ENCODE data around the gene PTPRG.

- TF ChIP-seq CTCF (optimal IDR thresholded peaks at IDR 0.05 in 1 of 3, IDR thresholded peaks at IDR 0.05 in 1 of 3, conservative IDR thresholded peaks at IDR 0.05 in 1 of 3; ENCODE audit: extremely low read depth in 1 of 3, insufficient read depth in 2 of 3, low read length in 3 of 3) = no peak
- TF ChIP-seq EZH2 (IDR thresholded peaks at IDR 0.05; ENCODE audit: low read length) = no peak
Measured at GRCh38 chr3:61901496-61901895, 340.1 kb downstream of the PTPRG start.

Data from keratinocyte (primary cell).